Stimulated activated CD8-positive, alpha-beta memory T cell treated with anti-CD3 and anti-CD28 coated beads, Interleukin-2, amount 100 ng/mL, for 48 hours (primary cell): ENCODE results near the gene MYBPC1.
A peak's percentile ranks its signal among the peaks of the same experiment; 100 is the strongest.
"Not testable (repeated sequence)": the region's sequence is repeated elsewhere in the genome, so short reads cannot be mapped to it uniquely, and the experiment has no call there.

Source experiments
- DNase-seq, 2 donors: peaks; one replicate each; pipeline ENCODE4 v3.0.0-alpha.2; 2020; ENCODE audit warnings: low read depth in 2 of 2

Gene MYBPC1

GRCh38 chr12:101594700-101595099 is at the start of gene MYBPC1:
Gene MYBPC1 (plus strand): TSS chr12:101594971. CDS start chr12:101595071, 100 bp downstream.
- DNase-seq = no peak

DNA sequence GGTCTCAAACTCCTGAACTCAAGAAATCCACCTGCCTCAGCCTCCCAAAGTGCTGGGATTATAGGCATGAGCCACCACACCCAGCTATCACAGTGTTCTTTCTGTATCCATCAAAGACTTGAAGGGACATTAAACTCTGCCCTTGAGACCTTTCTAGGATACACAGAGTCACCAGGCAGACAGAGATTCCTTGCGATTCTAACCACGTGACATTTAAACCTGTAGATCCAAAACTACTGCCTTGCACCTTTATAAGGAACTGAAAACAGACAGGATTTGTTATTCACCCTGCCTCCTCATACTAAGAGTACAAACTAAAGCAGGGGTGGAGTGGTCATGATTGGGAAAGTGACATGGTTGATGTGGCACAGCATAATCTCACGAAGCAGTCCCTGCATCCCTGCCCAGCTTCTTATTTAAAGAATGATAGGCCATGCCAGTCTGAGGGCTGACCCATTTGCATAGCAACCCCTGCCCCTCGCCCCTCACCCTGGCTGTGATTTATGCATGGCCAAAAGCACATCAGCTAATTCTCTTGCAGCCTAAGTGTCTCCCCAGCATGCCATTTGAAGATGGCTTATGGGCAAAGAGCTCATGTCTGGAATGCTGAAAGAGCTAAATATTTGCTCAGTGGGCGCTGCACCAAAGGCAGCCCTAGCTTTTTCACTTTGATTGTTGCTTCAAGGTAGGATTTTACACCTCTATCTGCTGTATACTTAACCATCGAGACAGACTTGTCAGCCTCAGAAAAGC is 43.2 kb upstream of the MYBPC1 start:
- no peak for DNase-seq

DNA sequence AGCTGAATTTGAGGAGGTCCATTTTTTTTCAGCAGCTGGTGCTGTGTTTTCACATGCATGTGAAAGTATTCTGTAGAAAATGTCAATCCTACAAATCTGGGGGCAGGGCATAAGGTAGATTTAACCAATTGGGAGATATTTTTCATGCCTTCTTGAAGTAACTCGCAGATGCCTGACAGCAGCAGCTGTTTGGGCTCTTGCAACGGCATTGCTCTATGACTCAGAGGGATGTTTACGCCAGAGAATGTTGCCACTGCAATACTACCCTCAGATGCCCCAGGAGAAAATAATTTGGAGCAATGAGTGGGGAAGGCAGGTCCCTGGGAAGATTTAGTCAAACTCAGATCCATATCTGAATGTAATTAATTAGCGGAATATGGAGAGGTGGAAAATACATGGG is 42.5 kb upstream of the MYBPC1 start:
- no peak for DNase-seq

DNA sequence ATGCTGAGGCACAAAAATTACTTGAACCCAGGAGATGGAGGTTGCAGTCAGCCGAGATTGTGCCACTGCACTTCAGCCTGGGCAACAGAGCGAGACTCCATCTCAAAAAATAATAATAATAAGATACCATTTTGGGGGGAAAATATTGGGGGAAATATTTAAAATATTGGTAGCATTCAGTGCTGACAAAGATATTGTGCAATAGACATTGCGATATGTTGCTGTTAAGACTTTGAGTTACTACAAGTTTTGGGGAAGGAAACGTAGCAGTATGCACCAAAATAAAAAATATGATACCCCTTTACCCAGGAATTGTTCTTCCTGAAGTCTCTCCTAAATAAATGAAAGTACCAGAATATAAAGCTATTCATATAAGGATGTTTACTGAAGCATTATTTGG is 37.7 kb upstream of the MYBPC1 start:
- no peak for DNase-seq

DNA sequence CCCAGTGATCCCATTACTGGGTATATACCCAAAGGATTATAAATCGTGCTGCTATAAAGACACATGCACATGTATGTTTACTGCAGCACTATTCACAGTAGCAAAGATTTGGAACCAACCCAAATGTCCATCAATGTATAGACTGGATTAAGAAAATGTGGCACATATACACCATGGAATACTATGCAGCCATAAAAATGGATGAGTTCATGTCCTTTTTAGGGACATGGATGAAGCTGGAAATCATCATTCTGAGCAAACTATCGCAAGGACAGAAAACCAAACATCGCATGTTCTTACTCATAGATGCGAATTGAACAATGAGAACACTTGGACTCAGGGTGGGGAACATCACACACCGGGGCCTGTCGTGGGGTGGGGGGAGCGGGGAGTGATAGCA is 36.0 kb upstream of the MYBPC1 start:
- not testable (repeated sequence) for DNase-seq

DNA sequence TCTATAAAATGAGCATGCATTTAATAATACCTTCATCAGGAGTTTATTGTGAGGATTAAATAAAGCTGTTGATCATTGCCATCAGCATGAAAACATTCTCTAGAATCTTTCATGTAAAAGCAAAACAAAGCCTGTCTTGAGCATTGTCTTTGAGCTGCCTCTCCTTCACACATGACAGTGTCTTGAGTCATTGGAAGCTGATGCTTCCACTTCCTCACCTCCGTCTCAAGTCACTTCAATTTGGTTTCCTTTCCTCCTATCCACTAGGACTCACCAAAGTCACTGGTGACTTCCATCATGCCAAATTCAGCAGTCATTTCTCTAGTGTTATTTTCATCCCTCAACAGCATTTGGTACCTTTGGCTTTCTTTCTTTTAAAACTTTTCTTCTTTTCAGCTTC is 31.6 kb upstream of the MYBPC1 start:
- no peak for DNase-seq

- DNase-seq = no peak
These were observed 29.9 kb upstream of the MYBPC1 start for GRCh38 chr12:101564912-101565311.

DNA sequence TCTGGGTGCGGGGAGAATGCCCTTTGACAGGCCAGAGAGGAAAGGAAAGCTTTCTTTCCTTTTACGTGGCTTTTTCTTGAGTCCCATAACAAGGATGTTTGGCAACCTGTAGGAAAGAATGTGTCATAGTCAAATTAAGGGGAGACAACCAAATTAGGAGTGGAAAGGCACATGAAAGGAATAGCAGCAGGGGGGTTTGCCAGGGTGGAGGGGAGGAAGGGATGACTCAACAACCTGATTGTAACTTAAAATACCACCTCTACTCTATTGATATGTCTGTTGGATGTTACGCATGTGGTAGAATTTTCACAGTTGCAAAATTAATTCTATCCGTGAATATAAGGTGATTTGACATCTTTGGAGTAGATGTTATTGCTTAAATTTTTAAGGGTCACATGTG is 28.5 kb upstream of the MYBPC1 start:
- DNase-seq = peak in 1 of 2 donors; percentile 5

GRCh38 chr12:101567918-101568317 is 26.9 kb upstream of the MYBPC1 start:
- no peak for DNase-seq

DNA sequence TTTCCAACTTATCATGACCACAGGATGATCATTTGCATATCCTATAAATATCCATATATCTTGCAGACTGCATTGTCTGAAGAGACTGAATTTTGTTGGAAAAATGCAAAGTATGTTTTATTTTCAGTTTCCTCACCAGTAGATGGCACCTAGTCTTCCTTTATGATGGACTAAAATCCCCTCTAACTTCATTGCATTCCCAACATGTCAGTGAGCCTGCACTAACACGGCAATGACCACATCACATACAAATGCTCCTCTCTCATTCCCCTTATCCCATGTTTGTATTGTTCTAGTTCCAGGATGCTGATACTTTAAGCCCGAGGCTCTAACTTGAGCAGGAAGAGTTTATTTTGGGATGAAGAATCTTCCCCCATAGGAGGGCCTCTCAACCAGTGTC is 24.7 kb upstream of the MYBPC1 start:
- DNase-seq = no peak

GRCh38 chr12:101571105-101571504 is 23.7 kb upstream of the MYBPC1 start:
- DNase-seq = no peak

DNA sequence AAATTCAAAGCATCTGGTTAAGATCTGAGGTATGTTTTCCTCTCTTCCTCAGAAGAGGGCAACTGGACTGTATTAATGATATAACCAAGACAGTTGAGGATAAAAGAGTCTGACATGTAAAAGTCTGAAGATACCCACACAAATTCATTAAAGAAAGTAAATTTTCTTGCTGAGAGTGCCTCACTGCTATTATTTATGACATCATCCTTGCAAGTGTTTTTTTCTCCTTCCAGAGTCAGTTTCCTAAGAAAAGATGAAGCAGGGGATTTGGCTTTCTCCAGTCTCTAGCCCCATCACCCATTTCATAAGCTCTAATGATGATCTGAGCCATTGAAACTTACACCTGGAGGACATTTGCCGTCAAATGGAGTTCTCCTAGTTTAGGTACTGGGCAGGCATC is 21.0 kb upstream of the MYBPC1 start:
- DNase-seq = no peak

- DNase-seq = no peak
These were observed 16.4 kb upstream of the MYBPC1 start for GRCh38 chr12:101578417-101578816.

DNA sequence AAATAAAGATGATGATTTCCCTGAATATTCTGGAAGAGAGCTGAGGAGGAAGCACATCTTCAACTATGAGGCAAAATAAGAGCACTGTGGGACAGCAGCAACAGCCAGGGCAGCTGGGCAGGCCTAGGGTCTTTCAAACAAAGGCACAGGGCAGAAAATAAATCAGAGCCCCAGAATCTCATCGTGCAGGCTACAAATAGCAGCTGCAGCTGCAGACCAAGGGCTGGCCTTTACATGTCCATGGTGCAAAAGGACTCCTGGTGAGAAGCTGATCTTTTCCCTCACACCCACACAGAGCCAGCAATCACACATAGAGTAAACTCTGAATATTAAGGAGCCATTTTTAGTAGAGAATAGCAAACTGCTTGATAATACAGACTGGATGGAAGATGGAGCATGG is 13.6 kb upstream of the MYBPC1 start:
- DNase-seq = no peak

GRCh38 chr12:101582937-101583336 is 11.8 kb upstream of the MYBPC1 start:
- no peak for DNase-seq

- DNase-seq = no peak
These were observed 4.4 kb upstream of the MYBPC1 start for GRCh38 chr12:101590383-101590782.

- DNase-seq = no peak
These were observed 3.0 kb upstream of the MYBPC1 start for GRCh38 chr12:101591781-101592180.

DNA sequence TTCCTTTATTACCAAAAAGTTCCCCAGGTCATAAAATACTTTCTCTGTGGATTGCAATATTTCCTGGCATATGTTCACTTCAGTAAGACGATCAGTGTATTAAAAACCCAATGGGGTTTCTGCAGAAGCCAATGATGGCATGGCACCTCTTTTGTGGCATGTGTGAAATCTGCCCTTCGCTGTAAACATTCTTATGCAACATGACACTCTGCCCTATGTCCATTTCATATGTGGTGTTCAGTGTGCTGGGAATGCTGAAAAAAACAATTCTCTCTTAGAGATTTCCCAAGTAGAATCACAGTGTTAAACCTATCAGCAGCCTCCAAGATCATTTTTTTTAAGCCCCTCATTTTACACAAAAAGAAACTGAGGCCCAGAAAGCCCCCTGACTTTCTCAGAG is 2.3 kb upstream of the MYBPC1 start:
- no peak for DNase-seq

GRCh38 chr12:101592921-101593320 is 1.9 kb upstream of the MYBPC1 start:
- DNase-seq = no peak

DNA sequence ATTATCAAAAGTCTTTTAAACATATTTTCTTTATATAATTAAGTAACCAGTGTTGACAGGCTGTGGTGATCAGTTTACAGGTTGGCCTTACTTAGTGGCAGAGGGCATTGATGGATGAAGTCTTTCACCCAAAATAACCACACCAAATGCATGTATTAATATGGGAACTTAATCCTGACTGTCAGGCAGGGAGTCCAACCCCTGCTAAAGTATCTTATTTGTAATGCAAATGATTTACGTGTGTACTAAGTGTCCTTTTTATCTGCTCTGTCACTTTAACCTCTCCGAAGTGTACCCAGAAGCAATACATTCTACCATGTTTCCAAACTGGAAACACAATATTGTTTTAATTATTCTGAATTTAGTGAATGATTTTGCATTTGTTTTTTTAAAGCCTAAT is 1.4 kb downstream of the MYBPC1 start:
- DNase-seq = no peak

GRCh38 chr12:101597164-101597563 is 2.4 kb downstream of the MYBPC1 start:
- DNase-seq = no peak

DNA sequence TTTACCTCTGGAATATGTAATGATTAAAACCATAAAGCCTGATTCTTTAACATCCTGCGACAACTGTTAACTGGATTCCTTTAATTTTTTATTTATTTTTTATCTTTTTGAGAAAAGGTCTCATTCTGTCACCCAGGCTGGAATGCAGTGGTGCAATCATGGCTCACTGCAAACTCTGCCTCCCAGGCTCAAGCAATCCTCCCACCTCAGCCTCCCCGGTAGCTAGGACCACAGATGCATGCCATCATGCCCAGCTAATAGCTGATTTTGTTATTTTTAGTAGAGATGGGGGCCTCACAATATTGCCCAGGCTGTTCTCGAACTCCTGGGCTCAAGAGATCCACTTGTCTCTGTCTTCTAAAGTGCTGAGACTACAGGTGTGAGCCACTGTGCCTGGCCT is 3.7 kb downstream of the MYBPC1 start:
- DNase-seq = no peak

DNA sequence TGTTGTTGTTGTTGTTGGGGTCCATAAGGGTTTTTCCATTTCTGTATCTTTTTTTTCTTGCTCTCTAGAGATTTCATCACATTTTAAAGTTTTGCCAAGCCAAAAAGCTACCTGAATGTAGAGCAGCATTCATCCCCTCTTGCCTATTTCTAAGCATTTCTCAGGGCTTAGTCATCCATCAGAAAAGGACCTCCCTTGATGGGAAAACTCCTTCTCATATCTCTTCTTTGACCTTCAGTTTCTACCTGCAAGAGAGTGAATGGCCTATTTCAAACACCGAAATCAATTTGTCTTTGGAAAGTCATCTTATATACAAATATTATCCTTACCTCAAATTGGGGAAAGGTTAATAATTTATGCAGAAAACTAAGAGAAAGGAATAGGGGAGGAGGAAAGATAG is 4.5 kb downstream of the MYBPC1 start:
- DNase-seq = no peak
